ENCODE data around the gene ASB1. TPM values are rescaled to one million over a fixed set of nuclear protein-coding genes. Genes with fewer than 3 reads are reported as not detected.

Gene ASB1
- total RNA-seq, 1 donor, result 27.9 TPM

DNA sequence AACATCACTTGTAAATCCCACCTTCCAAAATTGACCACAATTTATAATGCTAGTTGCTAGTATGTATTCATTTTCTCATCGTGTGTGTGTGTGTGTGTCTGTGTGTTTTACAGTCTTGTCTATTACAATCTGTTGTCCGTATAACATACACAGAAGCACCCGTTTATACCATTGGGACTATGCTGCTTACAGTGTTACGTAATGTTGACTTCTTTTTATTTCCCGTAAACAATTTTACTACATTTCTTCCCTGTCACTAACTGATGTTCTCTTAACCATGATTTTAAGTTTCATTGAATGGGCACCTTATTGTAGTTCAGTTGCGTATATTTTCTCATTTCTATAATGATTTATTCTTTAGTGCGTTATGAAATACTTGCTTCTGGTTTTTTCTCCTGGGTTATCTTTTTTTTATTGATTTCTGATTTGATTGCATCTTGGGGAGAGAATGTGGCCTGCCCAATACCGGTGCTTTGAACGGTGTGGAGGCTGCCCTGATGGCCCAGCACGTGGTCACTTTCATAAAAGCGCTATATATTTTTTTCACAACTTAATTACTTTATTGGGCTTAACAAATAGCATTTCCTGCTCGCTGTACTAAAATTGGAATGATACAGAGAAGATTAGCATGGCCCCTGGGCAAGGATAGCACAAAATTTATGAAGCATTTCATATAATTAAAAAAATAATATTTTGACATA is 14.5 kb upstream of the ASB1 start:
- TF ChIP-seq, protein P1, sequence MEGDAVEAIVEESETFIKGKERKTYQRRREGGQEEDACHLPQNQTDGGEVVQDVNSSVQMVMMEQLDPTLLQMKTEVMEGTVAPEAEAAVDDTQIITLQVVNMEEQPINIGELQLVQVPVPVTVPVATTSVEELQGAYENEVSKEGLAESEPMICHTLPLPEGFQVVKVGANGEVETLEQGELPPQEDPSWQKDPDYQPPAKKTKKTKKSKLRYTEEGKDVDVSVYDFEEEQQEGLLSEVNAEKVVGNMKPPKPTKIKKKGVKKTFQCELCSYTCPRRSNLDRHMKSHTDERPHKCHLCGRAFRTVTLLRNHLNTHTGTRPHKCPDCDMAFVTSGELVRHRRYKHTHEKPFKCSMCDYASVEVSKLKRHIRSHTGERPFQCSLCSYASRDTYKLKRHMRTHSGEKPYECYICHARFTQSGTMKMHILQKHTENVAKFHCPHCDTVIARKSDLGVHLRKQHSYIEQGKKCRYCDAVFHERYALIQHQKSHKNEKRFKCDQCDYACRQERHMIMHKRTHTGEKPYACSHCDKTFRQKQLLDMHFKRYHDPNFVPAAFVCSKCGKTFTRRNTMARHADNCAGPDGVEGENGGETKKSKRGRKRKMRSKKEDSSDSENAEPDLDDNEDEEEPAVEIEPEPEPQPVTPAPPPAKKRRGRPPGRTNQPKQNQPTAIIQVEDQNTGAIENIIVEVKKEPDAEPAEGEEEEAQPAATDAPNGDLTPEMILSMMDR (IDR thresholded peaks at IDR 0.05; ENCODE audit: extremely low read depth, low read depth, low read length), result no peak
- Histone ChIP-seq H4K20me1 (ENCODE audit: insufficient read depth, low read length) (no peaks in the 10 kb centered on the region), H3K4me3 (ENCODE audit: insufficient read depth, low read length) (no peak overlapping the region)

DNA sequence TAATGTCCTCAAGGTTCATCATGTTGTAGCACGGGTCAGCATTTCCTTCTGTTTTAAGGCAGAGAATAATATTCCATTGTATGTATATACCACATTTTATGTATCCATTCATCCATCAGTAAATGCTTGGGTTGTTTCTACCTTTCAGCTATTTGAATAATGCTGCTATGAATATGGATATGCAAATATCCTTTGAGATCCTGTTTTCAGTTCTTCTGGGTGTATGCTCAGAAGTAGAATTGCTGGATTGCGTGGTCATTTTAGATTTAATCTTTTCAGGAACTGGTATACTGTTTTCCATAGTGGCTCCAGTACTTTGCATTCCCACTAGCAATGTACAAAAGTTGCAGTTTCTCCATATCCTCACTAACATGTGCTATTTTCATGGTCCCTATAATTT is 13.4 kb upstream of the ASB1 start:
- no peak for DNase-seq (ENCODE audit: insufficient read length, low spot score, missing footprints)
- H3K27ac ChIP-seq (ENCODE audit: low read depth, low read length), result no peak overlapping the region

More for the DNA sequence above, 14.5 kb upstream of the ASB1 start:
- no peaks in the 10 kb centered on the region for H3K27me3 ChIP-seq (ENCODE audit: insufficient read depth, low read length)
- H2AFZ ChIP-seq (ENCODE audit: low read length), result no peak overlapping the region
- H3K4me1 ChIP-seq (ENCODE audit: insufficient read depth, low read length), result peaks cover 9% of the 10 kb centered on the region
- no peaks in the 10 kb centered on the region for H3K36me3 ChIP-seq (ENCODE audit: insufficient read depth, low read length)
- H3K79me2 ChIP-seq (ENCODE audit: insufficient read depth, low read length), result no peaks in the 10 kb centered on the region
- H3K9me3 ChIP-seq (ENCODE audit: low read depth, low read length), result no peaks in the 10 kb centered on the region
- no peak overlapping the region for H3K4me2 ChIP-seq (ENCODE audit: insufficient read depth, low read length)
- no peak overlapping the region for H3K27ac ChIP-seq (ENCODE audit: low read depth, low read length)
- no peak for DNase-seq (ENCODE audit: insufficient read length, low spot score, missing footprints)

DNA sequence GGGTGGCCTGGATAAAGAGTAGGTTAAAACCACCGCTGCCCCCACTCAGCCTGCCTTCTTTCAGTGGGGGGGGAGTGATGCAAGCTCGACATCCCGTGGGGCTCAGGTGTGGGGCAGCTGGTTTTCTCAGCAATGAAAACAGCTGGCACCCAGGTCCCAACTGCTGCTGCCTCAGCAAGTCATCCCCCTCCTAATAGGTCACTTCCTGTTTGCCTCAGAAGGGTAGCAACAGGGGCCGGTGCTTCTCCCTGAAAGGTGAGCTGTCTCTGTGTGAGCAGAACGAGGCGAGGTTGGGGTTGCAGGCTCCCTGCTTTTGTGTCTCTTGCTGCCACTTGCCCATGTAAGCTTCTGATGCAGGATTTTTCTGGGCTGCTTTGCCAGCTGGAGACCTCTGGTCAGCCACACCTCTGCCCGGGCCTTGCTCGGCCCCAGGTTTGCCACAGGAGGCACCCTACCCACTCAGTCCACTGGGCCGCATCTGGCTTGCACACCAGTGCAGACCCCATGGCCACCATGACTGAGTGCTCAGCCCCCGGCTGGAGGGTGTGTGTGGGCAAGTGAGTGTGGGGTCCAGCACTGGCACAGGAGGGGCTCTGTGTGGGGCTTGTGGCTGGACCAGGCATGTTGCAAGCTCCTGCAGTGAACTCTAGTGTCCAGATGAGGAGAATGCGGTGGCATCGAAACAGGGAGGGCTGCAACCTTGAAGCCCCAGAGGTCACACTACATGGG is 11.5 kb upstream of the ASB1 start:
- Histone ChIP-seq H2AFZ (ENCODE audit: low read length) (no peak overlapping the region), H3K27me3 (ENCODE audit: insufficient read depth, low read length) (no peaks in the 10 kb centered on the region), H3K79me2 (ENCODE audit: insufficient read depth, low read length) (no peaks in the 10 kb centered on the region), H3K4me2 (ENCODE audit: insufficient read depth, low read length) (no peak overlapping the region), H3K4me1 (ENCODE audit: insufficient read depth, low read length) (peaks cover 7% of the 10 kb centered on the region), H3K4me3 (ENCODE audit: insufficient read depth, low read length) (no peak overlapping the region), H4K20me1 (ENCODE audit: insufficient read depth, low read length) (no peaks in the 10 kb centered on the region), H3K9me3 (ENCODE audit: low read depth, low read length) (no peaks in the 10 kb centered on the region), H3K36me3 (ENCODE audit: insufficient read depth, low read length) (no peaks in the 10 kb centered on the region), H3K27ac (ENCODE audit: low read depth, low read length) (no peak overlapping the region)
- DNase-seq (ENCODE audit: insufficient read length, low spot score, missing footprints), result no peak
- TF ChIP-seq, protein P1 (IDR thresholded peaks at IDR 0.05; ENCODE audit: extremely low read depth, low read depth, low read length), result no peak

More for the DNA sequence above, 13.4 kb upstream of the ASB1 start:
- Histone ChIP-seq H3K4me3 (ENCODE audit: insufficient read depth, low read length) (no peak overlapping the region), H4K20me1 (ENCODE audit: insufficient read depth, low read length) (no peaks in the 10 kb centered on the region), H3K36me3 (ENCODE audit: insufficient read depth, low read length) (no peaks in the 10 kb centered on the region), H3K27me3 (ENCODE audit: insufficient read depth, low read length) (no peaks in the 10 kb centered on the region), H2AFZ (ENCODE audit: low read length) (no peak overlapping the region), H3K4me2 (ENCODE audit: insufficient read depth, low read length) (no peak overlapping the region), H3K79me2 (ENCODE audit: insufficient read depth, low read length) (no peaks in the 10 kb centered on the region), H3K4me1 (ENCODE audit: insufficient read depth, low read length) (peaks cover 11% of the 10 kb centered on the region), H3K9me3 (ENCODE audit: low read depth, low read length) (no peaks in the 10 kb centered on the region)
- TF ChIP-seq, protein P1 (IDR thresholded peaks at IDR 0.05; ENCODE audit: extremely low read depth, low read depth, low read length), result no peak

DNA sequence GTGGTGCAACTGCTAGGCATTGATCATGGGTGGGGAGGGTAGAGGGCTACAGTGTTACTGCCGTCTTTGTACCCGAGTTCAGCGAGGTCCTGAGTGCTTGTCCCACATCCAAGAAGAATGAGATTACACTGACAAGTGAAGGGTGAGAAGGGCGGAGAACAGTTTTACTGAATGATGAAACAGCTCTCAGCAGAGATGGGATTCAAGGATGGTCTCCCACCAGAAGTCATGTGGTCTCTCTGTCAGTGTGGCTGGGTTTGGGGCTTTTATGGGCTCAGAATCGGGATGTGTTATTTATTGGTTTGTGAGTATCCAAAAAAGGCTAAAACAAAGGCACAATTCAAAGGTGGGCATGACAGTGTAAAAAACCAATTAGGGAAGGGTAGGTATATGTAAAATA is 10.8 kb upstream of the ASB1 start:
- DNase-seq (ENCODE audit: insufficient read length, low spot score, missing footprints), result no peak
- H2AFZ ChIP-seq (ENCODE audit: low read length), result no peak overlapping the region

More for the DNA sequence above, 10.8 kb upstream of the ASB1 start:
- H3K36me3 ChIP-seq (ENCODE audit: insufficient read depth, low read length), result no peaks in the 10 kb centered on the region
- peaks cover 12% of the 10 kb centered on the region for H3K4me1 ChIP-seq (ENCODE audit: insufficient read depth, low read length)
- no peaks in the 10 kb centered on the region for H3K27me3 ChIP-seq (ENCODE audit: insufficient read depth, low read length)
- no peak overlapping the region for H3K4me3 ChIP-seq (ENCODE audit: insufficient read depth, low read length)
- H3K9me3 ChIP-seq (ENCODE audit: low read depth, low read length), result no peaks in the 10 kb centered on the region
- no peaks in the 10 kb centered on the region for H4K20me1 ChIP-seq (ENCODE audit: insufficient read depth, low read length)
- no peak overlapping the region for H3K4me2 ChIP-seq (ENCODE audit: insufficient read depth, low read length)
- no peaks in the 10 kb centered on the region for H3K79me2 ChIP-seq (ENCODE audit: insufficient read depth, low read length)
- TF ChIP-seq, protein P1 (IDR thresholded peaks at IDR 0.05; ENCODE audit: extremely low read depth, low read depth, low read length), result no peak
- H3K27ac ChIP-seq (ENCODE audit: low read depth, low read length), result no peak overlapping the region
